Measurements from ENCODE around the gene DLGAP1. TPM values are rescaled to one million over a fixed set of nuclear protein-coding genes. Genes with fewer than 3 reads are reported as not detected.

DLGAP1 gene
- total and polyA plus RNA-seq, 10 of the 15 experiments (the other 5 are each of a cell fraction or from before 2014, with no cell fraction given), result 0.23 to 27.6 (median 1.9) TPM

DNA sequence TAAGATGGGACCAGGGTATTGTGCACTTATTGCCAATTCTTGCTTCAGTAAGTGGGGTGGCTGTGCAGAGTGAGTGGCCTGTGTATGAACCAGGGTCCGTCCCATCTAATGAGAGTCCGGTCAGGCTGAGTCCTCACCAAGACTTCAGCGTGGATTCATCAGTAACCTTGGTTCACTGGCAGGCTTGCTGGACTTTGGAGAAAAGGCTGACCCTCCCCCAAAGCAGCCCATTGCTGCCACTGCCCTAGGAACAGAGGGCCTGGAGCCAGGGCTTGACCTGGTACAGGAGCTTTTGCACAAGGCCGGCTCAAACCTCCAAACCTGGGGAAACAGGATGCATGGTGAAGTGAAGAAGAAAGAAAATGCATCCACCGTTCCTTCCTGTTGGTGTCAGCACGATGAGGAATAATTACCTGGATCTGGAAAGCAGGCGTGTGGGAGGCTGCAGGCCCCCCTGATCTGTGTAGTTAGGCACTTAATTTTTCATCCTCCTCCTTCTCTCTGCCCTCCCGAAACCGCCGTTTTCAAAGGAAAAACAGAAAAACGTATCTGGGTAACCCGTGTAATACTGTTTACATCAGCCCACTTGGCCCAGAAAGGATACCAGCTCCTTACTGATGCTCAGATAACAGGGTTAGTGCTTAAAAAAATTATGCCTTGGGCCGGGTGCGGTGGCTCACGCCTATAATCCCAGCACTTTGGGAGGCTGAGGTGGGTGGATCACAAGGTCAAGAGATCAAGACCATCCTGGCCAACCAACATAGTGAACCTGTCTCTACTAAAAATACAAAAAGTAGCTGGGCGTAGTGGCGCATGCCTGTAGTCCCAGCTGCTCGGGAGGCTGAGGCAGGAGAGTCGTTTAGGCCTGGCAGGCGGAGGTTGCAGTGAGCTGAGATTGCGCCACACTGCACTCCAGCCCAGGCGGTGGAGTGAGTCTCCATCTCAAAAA lies 857.4 kb downstream of the DLGAP1 start:
- in situ Hi-C loops (cut with MboI), result loop anchor here (5.0 to 10.0 kb wide), 3 partner anchors 145 to 623 kb away; partner anchors contain the start of gene TGIF1
- no peak for FAIRE-seq
- H3K4me3 ChIP-seq, result peak overlapping the region; percentile 7; the same call in 1 of the 2 replicates
- no TSS peak for BruUV-seq (replicated peaks)
- 92% methylated on average over 22 of the region's 22 CpGs for WGBS (ENCODE audit: insufficient coverage, insufficient replicate concordance, low lambda C conversion rate, missing lambda C conversion rate)
- no peaks in the 10 kb centered on the region for H4K20me1 ChIP-seq (ENCODE audit: control insufficient read depth, insufficient read depth)
- H3K4me1 ChIP-seq (ENCODE audit: control insufficient read depth, insufficient read depth, low read length), result peaks cover 39% of the 10 kb centered on the region
- H3K27me3 ChIP-seq (replicated peaks in 1 of 2; ENCODE audit: control insufficient read depth in 2 of 2, insufficient read depth in 2 of 2, low read length in 1 of 2), result no peaks in the 10 kb centered on the region
- no peaks in the 10 kb centered on the region for H3K79me2 ChIP-seq (ENCODE audit: control insufficient read depth, insufficient read depth, low read length)
- DNase-seq (ENCODE audit: low read depth, low spot score), result no peak
- H3K9ac ChIP-seq (ENCODE audit: control insufficient read depth, insufficient read depth, low read length), result no peak overlapping the region
- no peak overlapping the region for H2AFZ ChIP-seq (ENCODE audit: control insufficient read depth, low read depth, low read length)
- POLR2A ChIA-PET, result interaction anchor here (0.6 kb wide), 1 partner anchor 246 kb away, joined by 7 read pairs; no protein-coding TSS in a partner anchor
- intact Hi-C loops (cut with micrococcal nuclease; ENCODE audit: unreplicated experiment), result no loop called here
- no peak overlapping the region; the same call in 1 of the 2 replicates for H3K27ac ChIP-seq (ENCODE audit: control insufficient read depth, insufficient read depth)
- SMC1A ChIA-PET (ENCODE audit: uncharacterized antibody, unreplicated experiment), result interaction anchor here (1.2 to 5.4 kb wide), 8 partner anchors 9 to 346 kb away, joined by 4 to 59 read pairs (median 24); no protein-coding TSS in a partner anchor
- H3K4me2 ChIP-seq (ENCODE audit: control insufficient read depth, insufficient read depth), result peak overlapping the region; percentile 58; the same call in 1 of the 2 replicates
- ATAC-seq, result no peak
- H3K9me3 ChIP-seq (replicated peaks; ENCODE audit: control insufficient read depth, insufficient read depth, low read length), result no peaks in the 10 kb centered on the region
- no peaks in the 10 kb centered on the region for H3K36me3 ChIP-seq (ENCODE audit: control insufficient read depth in 2 of 2, insufficient read depth in 2 of 2, low read length in 1 of 2)
- CTCF ChIA-PET, result interaction anchor here (0.6 to 5.2 kb wide), 8 partner anchors 9 to 318 kb away, joined by 3 to 96 read pairs (median 17); no protein-coding TSS in a partner anchor
- RAD21 ChIA-PET (ENCODE audit: unreplicated experiment), result interaction anchor here (0.8 to 5.5 kb wide), 6 partner anchors 8 to 146 kb away, joined by 4 to 56 read pairs (median 12); no protein-coding TSS in a partner anchor
- TF ChIP-seq PML (IDR thresholded peaks at IDR 0.05; ENCODE audit: low read length) (no peak), BCL11A (IDR thresholded peaks at IDR 0.05; ENCODE audit: low read depth, low read length) (no peak), CREB1 (IDR thresholded peaks at IDR 0.05; ENCODE audit: low read depth) (no peak), TARDBP (IDR thresholded peaks at IDR 0.05; ENCODE audit: borderline replicate concordance) (no peak), MTA3 (IDR thresholded peaks at IDR 0.05; ENCODE audit: borderline replicate concordance, low read length) (no peak), HCFC1 (IDR thresholded peaks at IDR 0.05; ENCODE audit: low read length) (no peak)
- TF ChIP-seq, protein P1, sequence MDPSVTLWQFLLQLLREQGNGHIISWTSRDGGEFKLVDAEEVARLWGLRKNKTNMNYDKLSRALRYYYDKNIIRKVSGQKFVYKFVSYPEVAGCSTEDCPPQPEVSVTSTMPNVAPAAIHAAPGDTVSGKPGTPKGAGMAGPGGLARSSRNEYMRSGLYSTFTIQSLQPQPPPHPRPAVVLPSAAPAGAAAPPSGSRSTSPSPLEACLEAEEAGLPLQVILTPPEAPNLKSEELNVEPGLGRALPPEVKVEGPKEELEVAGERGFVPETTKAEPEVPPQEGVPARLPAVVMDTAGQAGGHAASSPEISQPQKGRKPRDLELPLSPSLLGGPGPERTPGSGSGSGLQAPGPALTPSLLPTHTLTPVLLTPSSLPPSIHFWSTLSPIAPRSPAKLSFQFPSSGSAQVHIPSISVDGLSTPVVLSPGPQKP (IDR thresholded peaks at IDR 0.05; ENCODE audit: low read depth, low read length), result no peak
- TF ChIP-seq, protein P2, sequence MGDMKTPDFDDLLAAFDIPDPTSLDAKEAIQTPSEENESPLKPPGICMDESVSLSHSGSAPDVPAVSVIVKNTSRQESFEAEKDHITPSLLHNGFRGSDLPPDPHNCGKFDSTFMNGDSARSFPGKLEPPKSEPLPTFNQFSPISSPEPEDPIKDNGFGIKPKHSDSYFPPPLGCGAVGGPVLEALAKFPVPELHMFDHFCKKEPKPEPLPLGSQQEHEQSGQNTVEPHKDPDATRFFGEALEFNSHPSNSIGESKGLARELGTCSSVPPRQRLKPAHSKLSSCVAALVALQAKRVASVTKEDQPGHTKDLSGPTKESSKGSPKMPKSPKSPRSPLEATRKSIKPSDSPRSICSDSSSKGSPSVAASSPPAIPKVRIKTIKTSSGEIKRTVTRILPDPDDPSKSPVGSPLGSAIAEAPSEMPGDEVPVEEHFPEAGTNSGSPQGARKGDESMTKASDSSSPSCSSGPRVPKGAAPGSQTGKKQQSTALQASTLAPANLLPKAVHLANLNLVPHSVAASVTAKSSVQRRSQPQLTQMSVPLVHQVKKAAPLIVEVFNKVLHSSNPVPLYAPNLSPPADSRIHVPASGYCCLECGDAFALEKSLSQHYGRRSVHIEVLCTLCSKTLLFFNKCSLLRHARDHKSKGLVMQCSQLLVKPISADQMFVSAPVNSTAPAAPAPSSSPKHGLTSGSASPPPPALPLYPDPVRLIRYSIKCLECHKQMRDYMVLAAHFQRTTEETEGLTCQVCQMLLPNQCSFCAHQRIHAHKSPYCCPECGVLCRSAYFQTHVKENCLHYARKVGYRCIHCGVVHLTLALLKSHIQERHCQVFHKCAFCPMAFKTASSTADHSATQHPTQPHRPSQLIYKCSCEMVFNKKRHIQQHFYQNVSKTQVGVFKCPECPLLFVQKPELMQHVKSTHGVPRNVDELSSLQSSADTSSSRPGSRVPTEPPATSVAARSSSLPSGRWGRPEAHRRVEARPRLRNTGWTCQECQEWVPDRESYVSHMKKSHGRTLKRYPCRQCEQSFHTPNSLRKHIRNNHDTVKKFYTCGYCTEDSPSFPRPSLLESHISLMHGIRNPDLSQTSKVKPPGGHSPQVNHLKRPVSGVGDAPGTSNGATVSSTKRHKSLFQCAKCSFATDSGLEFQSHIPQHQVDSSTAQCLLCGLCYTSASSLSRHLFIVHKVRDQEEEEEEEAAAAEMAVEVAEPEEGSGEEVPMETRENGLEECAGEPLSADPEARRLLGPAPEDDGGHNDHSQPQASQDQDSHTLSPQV (IDR thresholded peaks at IDR 0.05), result no peak
- TF ChIP-seq, protein P3, sequence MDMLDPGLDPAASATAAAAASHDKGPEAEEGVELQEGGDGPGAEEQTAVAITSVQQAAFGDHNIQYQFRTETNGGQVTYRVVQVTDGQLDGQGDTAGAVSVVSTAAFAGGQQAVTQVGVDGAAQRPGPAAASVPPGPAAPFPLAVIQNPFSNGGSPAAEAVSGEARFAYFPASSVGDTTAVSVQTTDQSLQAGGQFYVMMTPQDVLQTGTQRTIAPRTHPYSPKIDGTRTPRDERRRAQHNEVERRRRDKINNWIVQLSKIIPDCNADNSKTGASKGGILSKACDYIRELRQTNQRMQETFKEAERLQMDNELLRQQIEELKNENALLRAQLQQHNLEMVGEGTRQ (IDR thresholded peaks at IDR 0.05; ENCODE audit: borderline replicate concordance, low read depth, low read length), result no peak
- TF ChIP-seq, protein P4, sequence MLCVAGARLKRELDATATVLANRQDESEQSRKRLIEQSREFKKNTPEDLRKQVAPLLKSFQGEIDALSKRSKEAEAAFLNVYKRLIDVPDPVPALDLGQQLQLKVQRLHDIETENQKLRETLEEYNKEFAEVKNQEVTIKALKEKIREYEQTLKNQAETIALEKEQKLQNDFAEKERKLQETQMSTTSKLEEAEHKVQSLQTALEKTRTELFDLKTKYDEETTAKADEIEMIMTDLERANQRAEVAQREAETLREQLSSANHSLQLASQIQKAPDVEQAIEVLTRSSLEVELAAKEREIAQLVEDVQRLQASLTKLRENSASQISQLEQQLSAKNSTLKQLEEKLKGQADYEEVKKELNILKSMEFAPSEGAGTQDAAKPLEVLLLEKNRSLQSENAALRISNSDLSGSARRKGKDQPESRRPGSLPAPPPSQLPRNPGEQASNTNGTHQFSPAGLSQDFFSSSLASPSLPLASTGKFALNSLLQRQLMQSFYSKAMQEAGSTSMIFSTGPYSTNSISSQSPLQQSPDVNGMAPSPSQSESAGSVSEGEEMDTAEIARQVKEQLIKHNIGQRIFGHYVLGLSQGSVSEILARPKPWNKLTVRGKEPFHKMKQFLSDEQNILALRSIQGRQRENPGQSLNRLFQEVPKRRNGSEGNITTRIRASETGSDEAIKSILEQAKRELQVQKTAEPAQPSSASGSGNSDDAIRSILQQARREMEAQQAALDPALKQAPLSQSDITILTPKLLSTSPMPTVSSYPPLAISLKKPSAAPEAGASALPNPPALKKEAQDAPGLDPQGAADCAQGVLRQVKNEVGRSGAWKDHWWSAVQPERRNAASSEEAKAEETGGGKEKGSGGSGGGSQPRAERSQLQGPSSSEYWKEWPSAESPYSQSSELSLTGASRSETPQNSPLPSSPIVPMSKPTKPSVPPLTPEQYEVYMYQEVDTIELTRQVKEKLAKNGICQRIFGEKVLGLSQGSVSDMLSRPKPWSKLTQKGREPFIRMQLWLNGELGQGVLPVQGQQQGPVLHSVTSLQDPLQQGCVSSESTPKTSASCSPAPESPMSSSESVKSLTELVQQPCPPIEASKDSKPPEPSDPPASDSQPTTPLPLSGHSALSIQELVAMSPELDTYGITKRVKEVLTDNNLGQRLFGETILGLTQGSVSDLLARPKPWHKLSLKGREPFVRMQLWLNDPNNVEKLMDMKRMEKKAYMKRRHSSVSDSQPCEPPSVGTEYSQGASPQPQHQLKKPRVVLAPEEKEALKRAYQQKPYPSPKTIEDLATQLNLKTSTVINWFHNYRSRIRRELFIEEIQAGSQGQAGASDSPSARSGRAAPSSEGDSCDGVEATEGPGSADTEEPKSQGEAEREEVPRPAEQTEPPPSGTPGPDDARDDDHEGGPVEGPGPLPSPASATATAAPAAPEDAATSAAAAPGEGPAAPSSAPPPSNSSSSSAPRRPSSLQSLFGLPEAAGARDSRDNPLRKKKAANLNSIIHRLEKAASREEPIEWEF (IDR thresholded peaks at IDR 0.05; ENCODE audit: insufficient replicate concordance, low read depth, low read length), result no peak
